Testis (tissue), 3 donors: ENCODE measurements around the gene EME1. TPM values are rescaled to one million over a fixed set of nuclear protein-coding genes. Genes with fewer than 3 reads are reported as not detected.

ENCODE experiments used
- DNase-seq: peaks from one replicate; pipeline ENCODE4 v3.0.0-alpha.2; 2019
- H3K27ac ChIP-seq, 2 donors: fragments of 200-600 bp; sonication (generic); one replicate each; pipeline ENCODE4 v1.5.1; 2019
- H3K27me3 ChIP-seq: fragments of 200-600 bp; sonication (generic); one replicate; pipeline ENCODE4 v1.5.1; 2019
- H3K36me3 ChIP-seq: fragments of 200-600 bp; sonication (generic); one replicate; pipeline ENCODE4 v1.5.1; 2017; ENCODE audit warnings: low read depth; ENCODE audit errors: missing control alignments
- H3K4me1 ChIP-seq: fragments of 200-600 bp; sonication (generic); one replicate; pipeline ENCODE4 v1.5.1; 2019
- H3K4me3 ChIP-seq, 2 donors: fragments of 200-600 bp; sonication (generic); one replicate each; pipeline ENCODE4 v1.5.1; 2017 to 2019
- H3K9me3 ChIP-seq: fragments of 200-600 bp; sonication (generic); one replicate; pipeline ENCODE4 v1.5.1; 2017
- CTCF ChIP-seq, 3 experiments: fragments of 450-650 bp in 2 of 3; fragments of 200-600 bp in 1 of 3; sonication (generic) in 1 of 3; IDR thresholded peaks; one replicate each; pipeline ENCODE4 v1.5.1; 2016 to 2019; ENCODE audit warnings: antibody characterized with exemption in 3 of 3, mild to moderate bottlenecking in 2 of 3, moderate library complexity in 1 of 3
- POLR2A ChIP-seq: fragments of 450-650 bp; IDR thresholded peaks from one replicate; pipeline ENCODE4 v1.6.1; 2017; ENCODE audit warnings: antibody characterized with exemption, mild to moderate bottlenecking, moderate library complexity
- WGBS, 2 donors: methylation state at CpG; one replicate each; pipeline ENCODE4 v1.1.5; 2018; 5-methylcytosine and 5-hydroxymethylcytosine counted together
- intact Hi-C: fragments of 100-400 bp; cut with DNase I; formaldehyde crosslinking; loops from one replicate; pipeline ENCODE4 v1.15.1; 2023; ENCODE audit warnings: low total_unique reads
- polyA plus RNA-seq: library from polyadenylated mRNA; stranded (reverse); fragments of 350-450 nt; fragmentation: Illumina TruSeq; extraction: RNeasy Lipid Tissue Mini Kit (QIAGEN cat#74804); gene quantifications from one replicate; pipeline ENCODE4 v1.2.3, GENCODE V29; 2014; ENCODE audit warnings: low read depth, low replicate concordance; ENCODE audit not compliant: insufficient read depth
- total RNA-seq, 2 donors: library from RNA; depleted of rRNA; stranded (reverse); fragments of >200 nt; gene quantifications; one replicate each; pipeline ENCODE4 v1.2.3, GENCODE V29; 2016

The EME1 gene
- total and polyA plus RNA-seq, 3 donors from 2014 or later: 15.6 to 22.8 (median 19.3) TPM

DNA sequence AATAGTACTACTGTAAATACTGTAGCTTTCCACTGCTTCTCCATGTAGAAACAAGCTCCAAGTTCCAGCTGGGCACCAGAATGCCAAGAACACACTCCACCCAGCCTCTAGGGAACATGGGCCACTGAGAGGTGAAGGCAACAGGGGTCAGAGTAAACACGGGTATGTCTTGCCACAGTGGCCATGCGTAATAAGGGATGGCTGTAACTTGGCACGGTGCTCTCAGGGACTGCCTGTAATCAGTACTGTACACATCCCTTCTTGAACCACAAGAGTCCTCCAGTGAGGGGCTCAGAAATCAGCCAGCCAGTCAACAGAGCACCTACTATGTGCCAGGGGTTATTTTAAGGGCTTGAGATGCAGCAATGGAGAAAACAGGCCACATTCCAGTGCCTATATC lies 13.5 kb downstream of the EME1 start:
- Histone ChIP-seq H3K27me3 (no peaks in the 10 kb centered on the region), H3K4me3 (no peak overlapping the region), H3K27ac (no peak overlapping the region), H3K36me3 (peaks cover 4% of the 10 kb centered on the region), H3K9me3 (no peaks in the 10 kb centered on the region), H3K4me1 (no peaks in the 10 kb centered on the region)
- WGBS, 2 donors: 66 to 79% methylated on average over 2 to 3 of the region's 3 CpGs
- intact Hi-C loops: no loop called here
- no peak for DNase-seq
- TF ChIP-seq POLR2A: no peak
- no peak for TF ChIP-seq CTCF (IDR thresholded peaks at IDR 0.05)

GRCh38 chr17:50388728-50389127 lies 15.7 kb downstream of the EME1 start:
- DNase-seq: no peak
- intact Hi-C loops: no loop called here
- Histone ChIP-seq H3K4me1 (no peaks in the 10 kb centered on the region), H3K27me3 (no peaks in the 10 kb centered on the region), H3K4me3 (no peak overlapping the region), H3K36me3 (peaks cover 4% of the 10 kb centered on the region), H3K27ac (no peak overlapping the region), H3K9me3 (no peaks in the 10 kb centered on the region)
- TF ChIP-seq POLR2A: no peak
- TF ChIP-seq CTCF (IDR thresholded peaks at IDR 0.05): no peak
- WGBS, 2 donors: 96 to 100% methylated on average over 3 of the region's 3 CpGs

- WGBS, 2 donors: 96% methylated on average over 6 of the region's 6 CpGs
- peaks cover 4% of the 10 kb centered on the region for H3K36me3 ChIP-seq
- intact Hi-C loops: no loop called here
These were observed 16.5 kb downstream of the EME1 start for GRCh38 chr17:50389534-50389933.

DNA sequence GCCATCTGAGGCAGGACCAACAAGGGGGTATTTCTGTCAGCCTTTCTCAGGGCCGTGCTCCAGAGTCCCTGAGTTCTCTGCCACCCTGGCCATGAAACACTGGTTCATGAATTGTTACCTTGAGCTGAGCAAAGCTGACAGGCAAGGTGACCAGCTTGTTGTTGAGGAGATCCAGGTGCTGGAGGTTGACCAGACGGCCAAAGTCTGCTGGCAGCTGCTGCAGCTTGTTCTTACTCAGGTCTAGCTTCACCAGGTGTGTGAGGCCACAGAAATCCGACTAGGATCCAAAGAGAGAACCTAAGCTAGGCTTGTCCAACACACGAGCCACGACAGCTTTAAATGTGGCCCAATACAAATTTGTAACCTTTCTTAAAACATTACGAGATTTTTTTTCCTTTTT lies 19.6 kb downstream of the EME1 start:
- no peaks in the 10 kb centered on the region for H3K27me3 ChIP-seq
- 87 to 93% methylated on average over 6 of the region's 6 CpGs for WGBS, 2 donors
- H3K4me1 ChIP-seq: peaks cover 19% of the 10 kb centered on the region
- TF ChIP-seq CTCF (IDR thresholded peaks at IDR 0.05) (no peak), POLR2A (no peak)
- H3K36me3 ChIP-seq: peaks cover 4% of the 10 kb centered on the region
- H3K9me3 ChIP-seq: no peaks in the 10 kb centered on the region
- intact Hi-C loops: no loop called here
- DNase-seq: no peak
- no peak overlapping the region for H3K4me3 ChIP-seq
- H3K27ac ChIP-seq: no peak overlapping the region

More at GRCh38 chr17:50389534-50389933, 16.5 kb downstream of the EME1 start:
- no peak for DNase-seq
- TF ChIP-seq POLR2A (no peak), CTCF (IDR thresholded peaks at IDR 0.05) (no peak)
- Histone ChIP-seq H3K27ac (no peak overlapping the region), H3K4me3 (no peak overlapping the region), H3K27me3 (no peaks in the 10 kb centered on the region), H3K4me1 (no peaks in the 10 kb centered on the region), H3K9me3 (no peaks in the 10 kb centered on the region)

DNA sequence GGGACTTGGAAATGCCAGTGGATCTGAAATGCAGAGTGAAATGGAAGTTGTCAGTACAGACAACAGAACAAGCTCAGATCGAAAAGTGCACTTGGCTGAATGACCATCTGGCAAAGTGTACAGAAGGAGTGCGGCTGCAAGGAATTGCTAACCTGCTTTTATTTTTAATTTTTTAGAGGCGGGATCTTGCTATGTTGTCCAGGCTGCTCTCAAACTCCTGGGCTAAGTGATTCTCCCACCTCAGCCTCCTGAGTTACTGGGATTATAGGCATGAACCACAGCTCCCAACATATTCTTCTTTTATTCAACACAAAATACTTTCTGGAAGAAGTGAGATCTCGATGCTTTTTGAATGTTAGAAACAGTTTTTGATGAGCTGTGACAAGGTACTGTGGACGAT lies 20.7 kb downstream of the EME1 start:
- DNase-seq: no peak
- Histone ChIP-seq H3K27me3 (no peaks in the 10 kb centered on the region), H3K36me3 (peaks cover 4% of the 10 kb centered on the region), H3K9me3 (no peaks in the 10 kb centered on the region), H3K27ac (no peak overlapping the region), H3K4me1 (peaks cover 24% of the 10 kb centered on the region), H3K4me3 (no peak overlapping the region)
- WGBS, 2 donors: 86 to 93% methylated on average over 5 of the region's 5 CpGs
- TF ChIP-seq POLR2A (no peak), CTCF (IDR thresholded peaks at IDR 0.05) (no peak)
- intact Hi-C loops: no loop called here
